HUES6 (cell line): Measurements from ENCODE around the gene FTCD.

ENCODE experiments used
- H3K27ac ChIP-seq: 2 replicates; pipeline ENCODE4 v1.7.0; 2013; ENCODE audit warnings: low read depth, mild to moderate bottlenecking, low read length, inconsistent platforms
- H3K27me3 ChIP-seq: 2 replicates; pipeline ENCODE4 v1.6.1; 2013; ENCODE audit warnings: low read length; ENCODE audit not compliant: control insufficient read depth, insufficient read depth
- H3K36me3 ChIP-seq: 2 replicates; pipeline ENCODE4 v1.6.1; 2013; ENCODE audit warnings: low read length; ENCODE audit not compliant: control insufficient read depth, insufficient read depth
- H3K4me1 ChIP-seq: 2 replicates; pipeline ENCODE4 v1.6.1; 2013; ENCODE audit warnings: low read length; ENCODE audit not compliant: control insufficient read depth, insufficient read depth
- H3K4me3 ChIP-seq: 2 replicates; pipeline ENCODE4 v1.5.1; 2013; ENCODE audit warnings: low read depth, low read length
- H3K9ac ChIP-seq: one replicate; pipeline ENCODE4 v1.6.1; 2013; ENCODE audit warnings: mild to moderate bottlenecking, low read length
- H3K9me3 ChIP-seq: 2 replicates; pipeline ENCODE4 v1.6.1; 2013; ENCODE audit warnings: low read depth, low read length; ENCODE audit not compliant: control insufficient read depth, insufficient read depth

The FTCD gene

GRCh38 chr21:46157987-46158451 is 2.6 kb upstream of the FTCD start:
- Histone ChIP-seq H3K27ac (no peak overlapping the region), H3K9ac (no peak overlapping the region), H3K9me3 (peaks cover 9% of the 10 kb centered on the region), H3K4me3 (no peak overlapping the region), H3K27me3 (no peaks in the 10 kb centered on the region), H3K36me3 (peaks cover 24% of the 10 kb centered on the region), H3K4me1 (peaks cover 7% of the 10 kb centered on the region)

GRCh38 chr21:46157396-46157986 is 2.1 kb upstream of the FTCD start:
- peaks cover 20% of the 10 kb centered on the region for H3K36me3 ChIP-seq
- no peaks in the 10 kb centered on the region for H3K27me3 ChIP-seq
- no peak overlapping the region for H3K9ac ChIP-seq
- H3K4me1 ChIP-seq: peaks cover 13% of the 10 kb centered on the region
- peaks cover 7% of the 10 kb centered on the region for H3K9me3 ChIP-seq
- H3K27ac ChIP-seq: no peak overlapping the region
- no peak overlapping the region for H3K4me3 ChIP-seq

GRCh38 chr21:46156678-46157077 is 1.3 kb upstream of the FTCD start:
- Histone ChIP-seq H3K9me3 (peaks cover 4% of the 10 kb centered on the region), H3K4me3 (no peak overlapping the region), H3K9ac (no peak overlapping the region), H3K4me1 (peaks cover 14% of the 10 kb centered on the region), H3K27me3 (no peaks in the 10 kb centered on the region), H3K27ac (no peak overlapping the region), H3K36me3 (peaks cover 14% of the 10 kb centered on the region)

- no peak overlapping the region for H3K9ac ChIP-seq
- peaks cover 12% of the 10 kb centered on the region for H3K36me3 ChIP-seq
- H3K27me3 ChIP-seq: no peaks in the 10 kb centered on the region
- no peak overlapping the region for H3K27ac ChIP-seq
- peaks cover 14% of the 10 kb centered on the region for H3K4me1 ChIP-seq
- H3K9me3 ChIP-seq: peaks cover 2% of the 10 kb centered on the region
- H3K4me3 ChIP-seq: no peak overlapping the region
These were observed 933 bp upstream of the FTCD start for GRCh38 chr21:46156378-46156645.

GRCh38 chr21:46154955-46155513 is 345 bp downstream of the FTCD start:
- Histone ChIP-seq H3K9ac (no peak overlapping the region), H3K27me3 (no peaks in the 10 kb centered on the region), H3K9me3 (no peaks in the 10 kb centered on the region), H3K4me3 (no peak overlapping the region), H3K27ac (no peak overlapping the region), H3K4me1 (peaks cover 14% of the 10 kb centered on the region), H3K36me3 (peaks cover 6% of the 10 kb centered on the region)

- Histone ChIP-seq H3K36me3 (peaks cover 4% of the 10 kb centered on the region; the same call in 1 of the 2 replicates), H3K9ac (no peak overlapping the region), H3K27ac (no peak overlapping the region), H3K9me3 (no peaks in the 10 kb centered on the region), H3K4me3 (no peak overlapping the region), H3K4me1 (peaks cover 14% of the 10 kb centered on the region), H3K27me3 (no peaks in the 10 kb centered on the region)
These were observed 1.0 kb downstream of the FTCD start for GRCh38 chr21:46154155-46154954.

GRCh38 chr21:46153247-46154154 is 1.9 kb downstream of the FTCD start:
- Histone ChIP-seq H3K9me3 (no peaks in the 10 kb centered on the region), H3K27me3 (no peaks in the 10 kb centered on the region), H3K4me3 (no peak overlapping the region), H3K9ac (peak overlapping the region; percentile 23), H3K36me3 (peaks cover 4% of the 10 kb centered on the region; the same call in 1 of the 2 replicates), H3K4me1 (peaks cover 14% of the 10 kb centered on the region), H3K27ac (peak overlapping the region; percentile 39; the same call in 1 of the 2 replicates)

- Histone ChIP-seq H3K4me1 (peaks cover 14% of the 10 kb centered on the region), H3K9ac (peak overlapping the region; percentile 23), H3K27me3 (no peaks in the 10 kb centered on the region), H3K4me3 (no peak overlapping the region), H3K27ac (peak overlapping the region; percentile 39; the same call in 1 of the 2 replicates), H3K9me3 (no peaks in the 10 kb centered on the region), H3K36me3 (peaks cover 4% of the 10 kb centered on the region; the same call in 1 of the 2 replicates)
These were observed 2.5 kb downstream of the FTCD start for GRCh38 chr21:46152927-46153246.

GRCh38 chr21:46151989-46152926 is 3.1 kb downstream of the FTCD start:
- Histone ChIP-seq H3K9me3 (no peaks in the 10 kb centered on the region), H3K27me3 (no peaks in the 10 kb centered on the region), H3K36me3 (peaks cover 4% of the 10 kb centered on the region; the same call in 1 of the 2 replicates), H3K4me3 (no peak overlapping the region), H3K27ac (0 out of 2 replicates have a peak overlapping the region, but pooled peaks have one; percentile 39), H3K9ac (no peak overlapping the region), H3K4me1 (peaks cover 14% of the 10 kb centered on the region)
